IPS-18a (cell line): ENCODE results near the gene NSD1.
"Not testable (repeated sequence)": the region's sequence is repeated elsewhere in the genome, so short reads cannot be mapped to it uniquely, and the experiment has no call there.

ENCODE experiments used
- H3K27ac ChIP-seq: one replicate; pipeline ENCODE4 v1.5.1; 2013; ENCODE audit warnings: low read length
- H3K27me3 ChIP-seq: one replicate; pipeline ENCODE4 v1.6.1; 2013; ENCODE audit warnings: mild to moderate bottlenecking, low read length; ENCODE audit not compliant: control insufficient read depth, insufficient read depth
- H3K36me3 ChIP-seq: one replicate; pipeline ENCODE4 v1.6.1; 2013; ENCODE audit warnings: low read depth, low read length; ENCODE audit not compliant: control insufficient read depth
- H3K4me1 ChIP-seq: one replicate; pipeline ENCODE4 v1.6.1; 2013; ENCODE audit warnings: low read depth, low read length; ENCODE audit not compliant: control insufficient read depth
- H3K4me3 ChIP-seq: one replicate; pipeline ENCODE4 v1.5.1; 2013; ENCODE audit warnings: low read length
- H3K9ac ChIP-seq: one replicate; pipeline ENCODE4 v1.6.1; 2013; ENCODE audit warnings: mild to moderate bottlenecking, low read length, moderate library complexity
- H3K9me3 ChIP-seq: one replicate; pipeline ENCODE4 v1.6.1; 2013; ENCODE audit warnings: low read depth, low read length; ENCODE audit not compliant: control insufficient read depth

Gene NSD1

GRCh38 chr5:177169271-177169670, 35.7 kb downstream of the NSD1 start:
- Histone ChIP-seq H3K4me1 (no peaks in the 10 kb centered on the region), H3K27me3 (no peaks in the 10 kb centered on the region)

DNA sequence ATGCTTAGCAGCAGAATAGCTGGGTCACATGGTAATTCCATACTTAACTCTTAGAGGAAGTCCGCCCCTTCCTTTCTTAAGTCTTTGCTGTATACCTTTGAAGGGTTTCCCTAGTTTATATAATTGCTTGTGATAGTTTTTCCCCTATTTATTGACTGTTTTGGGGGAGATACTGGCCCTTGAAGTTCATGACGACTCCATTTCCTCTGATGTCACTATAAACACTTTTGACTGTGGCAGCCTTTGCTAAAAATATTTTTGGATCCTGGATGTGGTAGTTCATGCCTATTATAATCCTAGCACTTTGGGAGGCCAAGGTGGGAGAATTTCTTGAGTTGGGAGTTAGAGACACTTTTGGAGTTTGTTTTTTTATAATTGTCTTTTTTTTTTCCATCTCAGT, 38.4 kb downstream of the NSD1 start:
- Histone ChIP-seq H3K36me3 (peaks cover 19% of the 10 kb centered on the region), H3K27me3 (no peaks in the 10 kb centered on the region), H3K4me3 (no peak overlapping the region), H3K9ac (no peak overlapping the region), H3K4me1 (no peaks in the 10 kb centered on the region), H3K27ac (no peak overlapping the region), H3K9me3 (no peaks in the 10 kb centered on the region)

More at GRCh38 chr5:177169271-177169670, 35.7 kb downstream of the NSD1 start:
- Histone ChIP-seq H3K9ac (no peak overlapping the region), H3K4me3 (no peak overlapping the region), H3K36me3 (peaks cover 15% of the 10 kb centered on the region), H3K9me3 (no peaks in the 10 kb centered on the region), H3K27ac (no peak overlapping the region)

DNA sequence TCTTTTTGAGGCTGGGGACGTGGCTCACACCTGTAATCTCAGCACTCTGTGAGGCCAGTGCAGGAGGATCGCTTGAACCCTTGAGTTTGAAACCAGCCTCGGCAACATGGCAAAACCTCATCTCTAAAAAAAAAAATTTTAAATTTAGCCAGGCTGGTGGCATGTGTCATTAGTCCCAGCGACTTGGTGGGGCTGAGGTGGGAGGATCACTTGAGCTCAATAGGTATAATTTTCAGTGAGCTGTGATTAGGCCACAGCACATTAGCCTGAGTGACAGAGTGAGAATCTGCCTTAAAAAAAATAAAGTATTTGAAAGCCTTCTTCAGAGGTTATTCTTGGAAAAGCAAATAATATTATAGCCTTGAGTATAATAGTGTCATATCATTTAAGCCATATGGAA, 41.8 kb downstream of the NSD1 start:
- Histone ChIP-seq H3K4me3 (no peak overlapping the region), H3K4me1 (no peaks in the 10 kb centered on the region), H3K27me3 (no peaks in the 10 kb centered on the region), H3K9ac (no peak overlapping the region), H3K9me3 (no peaks in the 10 kb centered on the region), H3K27ac (no peak overlapping the region), H3K36me3 (peaks cover 16% of the 10 kb centered on the region)

DNA sequence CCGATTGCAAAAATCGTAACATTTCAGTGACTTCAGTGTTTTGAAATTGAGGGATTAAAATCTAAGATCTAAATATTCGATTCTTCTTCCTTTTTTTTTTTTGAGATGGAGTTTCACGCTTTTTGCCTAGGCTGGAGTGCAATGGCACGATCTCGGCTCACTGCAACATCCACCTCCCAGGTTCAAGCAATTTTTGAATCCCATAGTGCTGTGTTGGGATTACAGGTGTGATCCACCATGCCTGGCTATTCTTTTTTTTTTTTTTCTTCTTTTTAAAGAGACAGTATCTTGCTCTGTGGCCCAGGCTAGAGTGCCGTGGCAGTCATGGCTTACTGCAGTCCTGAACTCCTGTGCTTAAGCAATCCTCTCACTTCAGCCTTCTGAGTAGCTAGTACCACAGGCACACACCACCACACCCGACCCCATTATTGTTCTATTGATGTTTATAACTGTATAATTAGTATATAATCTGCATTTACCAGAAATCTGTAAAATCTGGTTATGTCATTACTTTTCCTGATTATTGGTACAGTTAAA, 42.7 kb downstream of the NSD1 start:
- Histone ChIP-seq H3K9me3 (no peaks in the 10 kb centered on the region), H3K4me1 (no peaks in the 10 kb centered on the region), H3K9ac (no peak overlapping the region), H3K27me3 (no peaks in the 10 kb centered on the region), H3K4me3 (no peak overlapping the region), H3K36me3 (peaks cover 15% of the 10 kb centered on the region), H3K27ac (no peak overlapping the region)

DNA sequence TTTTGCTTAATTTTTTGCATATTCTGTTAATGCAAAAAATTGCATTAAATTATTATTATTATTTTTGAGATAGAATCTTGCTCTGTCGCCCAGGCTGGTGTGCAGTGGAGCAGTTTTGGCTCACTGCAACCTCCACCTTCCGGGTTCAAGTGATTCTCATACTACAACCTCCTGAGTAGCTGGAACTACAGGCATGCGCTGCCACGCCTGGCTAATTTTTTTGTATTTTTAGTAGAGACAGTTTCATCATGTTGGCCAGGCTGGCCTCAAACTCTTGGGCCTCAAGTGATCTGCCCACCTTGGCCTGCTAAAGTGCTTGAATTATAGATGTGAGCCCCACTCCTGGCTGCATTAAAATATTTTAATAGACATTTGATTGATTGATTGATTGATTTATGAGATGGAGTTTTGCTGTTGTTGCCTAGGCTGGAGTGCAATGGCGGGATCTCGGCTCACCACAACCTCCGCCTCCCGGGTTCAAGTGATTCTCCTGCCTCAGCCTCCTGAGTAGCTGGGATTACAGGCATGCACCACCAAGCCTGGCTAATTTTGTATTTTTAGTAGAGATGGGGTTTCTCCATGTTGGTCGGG, 44.4 kb downstream of the NSD1 start:
- H3K4me1 ChIP-seq, H3K9ac ChIP-seq, H3K4me3 ChIP-seq, H3K27ac ChIP-seq, H3K9me3 ChIP-seq, H3K27me3 ChIP-seq: not testable (repeated sequence)
- H3K36me3 ChIP-seq, result peaks cover 14% of the 10 kb centered on the region

DNA sequence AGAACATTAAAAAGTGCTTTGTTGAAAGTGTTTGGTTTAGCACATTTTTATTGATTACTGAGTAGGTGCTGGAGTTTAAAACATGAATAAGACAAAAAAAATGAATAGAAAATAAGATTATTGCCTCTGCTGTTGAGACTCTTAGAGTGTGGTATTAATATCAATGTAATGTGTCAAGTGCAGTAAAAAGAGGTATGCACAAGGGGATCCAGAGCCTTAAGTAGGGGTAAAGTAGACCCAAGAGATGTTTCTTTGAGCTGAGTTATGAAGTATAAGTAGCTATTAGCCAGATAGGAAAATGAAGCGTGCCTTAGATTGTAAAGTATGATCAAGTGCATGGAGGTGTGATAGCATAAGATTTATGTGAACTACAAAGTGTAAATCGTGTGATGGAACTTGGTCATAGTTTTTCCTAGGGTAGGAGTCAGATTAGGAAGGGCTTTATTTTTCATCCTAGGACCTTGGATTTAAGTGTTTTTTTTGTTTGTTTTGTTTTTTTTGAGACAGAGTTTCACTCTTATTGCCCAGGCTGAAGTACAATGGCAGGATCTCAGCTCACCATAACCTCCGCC, 45.2 kb downstream of the NSD1 start:
- Histone ChIP-seq H3K4me3 (no peak overlapping the region), H3K9ac (no peak overlapping the region), H3K36me3 (peaks cover 14% of the 10 kb centered on the region), H3K9me3 (no peaks in the 10 kb centered on the region), H3K4me1 (no peaks in the 10 kb centered on the region), H3K27me3 (no peaks in the 10 kb centered on the region), H3K27ac (no peak overlapping the region)

DNA sequence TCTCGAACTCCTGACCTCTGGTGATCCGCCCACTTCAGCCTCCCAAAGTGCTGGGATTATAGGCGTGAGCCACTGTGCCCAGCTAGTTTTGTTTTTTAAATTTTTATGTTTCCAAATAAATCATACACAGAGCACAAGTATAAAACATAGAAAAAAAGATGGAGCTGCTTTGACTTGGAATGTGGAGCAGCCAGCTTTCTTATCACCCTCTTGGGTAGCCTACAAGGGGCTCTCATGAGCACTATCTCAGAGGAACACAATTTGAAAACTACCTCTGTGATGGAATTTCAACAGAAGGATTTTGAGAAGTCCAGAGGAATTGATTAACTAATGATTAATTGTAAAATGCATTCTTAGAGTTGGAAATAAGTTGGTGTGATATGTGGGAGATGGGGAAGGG, 45.9 kb downstream of the NSD1 start:
- Histone ChIP-seq H3K9ac (no peak overlapping the region), H3K27ac (no peak overlapping the region), H3K27me3 (no peaks in the 10 kb centered on the region), H3K36me3 (peaks cover 14% of the 10 kb centered on the region), H3K9me3 (no peaks in the 10 kb centered on the region), H3K4me3 (no peak overlapping the region), H3K4me1 (no peaks in the 10 kb centered on the region)

GRCh38 chr5:177183142-177183541, 49.6 kb downstream of the NSD1 start:
- Histone ChIP-seq H3K27me3 (no peaks in the 10 kb centered on the region), H3K36me3 (peaks cover 8% of the 10 kb centered on the region)

GRCh38 chr5:177183766-177184360, 50.3 kb downstream of the NSD1 start:
- no peak overlapping the region for H3K9ac ChIP-seq
- no peaks in the 10 kb centered on the region for H3K9me3 ChIP-seq
- no peaks in the 10 kb centered on the region for H3K27me3 ChIP-seq
- H3K27ac ChIP-seq, result no peak overlapping the region
- peaks cover 8% of the 10 kb centered on the region for H3K36me3 ChIP-seq
- H3K4me3 ChIP-seq, result no peak overlapping the region
- H3K4me1 ChIP-seq, result no peaks in the 10 kb centered on the region

More at GRCh38 chr5:177183142-177183541, 49.6 kb downstream of the NSD1 start:
- H3K9ac ChIP-seq, result no peak overlapping the region
- no peaks in the 10 kb centered on the region for H3K9me3 ChIP-seq
- no peak overlapping the region for H3K27ac ChIP-seq
- no peaks in the 10 kb centered on the region for H3K4me1 ChIP-seq
- no peak overlapping the region for H3K4me3 ChIP-seq

DNA sequence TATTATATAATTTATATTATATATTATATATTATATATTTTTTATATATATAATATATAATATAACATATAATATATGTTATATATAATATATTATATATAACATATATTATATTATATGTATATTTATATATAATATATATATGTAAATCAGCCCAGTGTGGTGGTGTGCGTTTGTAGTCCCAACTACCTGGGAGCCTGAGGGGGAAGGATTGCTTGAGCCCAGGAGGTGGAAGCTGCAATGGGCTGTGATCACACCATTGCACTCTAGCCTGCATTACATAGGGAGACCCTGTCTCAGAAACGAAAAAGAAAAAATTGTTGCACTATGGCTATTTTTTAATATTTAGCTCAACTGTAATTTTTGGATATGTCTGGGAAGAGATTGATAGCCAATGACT, 52.4 kb downstream of the NSD1 start:
- H3K27ac ChIP-seq, result no peak overlapping the region
- peaks cover 8% of the 10 kb centered on the region for H3K36me3 ChIP-seq
- no peak overlapping the region for H3K9ac ChIP-seq
- no peak overlapping the region for H3K4me3 ChIP-seq
- H3K4me1 ChIP-seq, result no peaks in the 10 kb centered on the region
- no peaks in the 10 kb centered on the region for H3K27me3 ChIP-seq
- no peaks in the 10 kb centered on the region for H3K9me3 ChIP-seq

DNA sequence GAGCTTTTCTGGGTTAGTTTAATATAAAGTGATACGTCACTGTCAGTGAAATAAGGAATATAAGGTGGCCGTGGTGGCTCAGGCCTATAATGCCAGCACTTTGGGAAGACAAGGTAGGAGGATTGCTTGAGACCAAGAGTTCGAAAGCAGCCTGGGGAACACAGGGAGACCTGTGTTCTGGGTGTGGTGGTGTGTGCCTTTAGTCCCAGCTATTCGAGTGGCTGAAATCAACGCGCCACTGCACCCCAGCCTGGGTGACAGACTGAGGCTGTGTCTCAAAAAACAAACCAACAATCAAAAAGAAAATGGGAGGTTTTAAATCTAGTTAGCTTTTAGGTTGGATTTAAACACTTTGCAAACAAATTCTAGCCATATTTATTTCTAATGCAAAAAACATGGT, 53.1 kb downstream of the NSD1 start:
- H3K4me1 ChIP-seq, result no peaks in the 10 kb centered on the region
- no peaks in the 10 kb centered on the region for H3K27me3 ChIP-seq
- peaks cover 6% of the 10 kb centered on the region for H3K36me3 ChIP-seq
- no peak overlapping the region for H3K27ac ChIP-seq
- H3K4me3 ChIP-seq, result no peak overlapping the region
- no peaks in the 10 kb centered on the region for H3K9me3 ChIP-seq
- no peak overlapping the region for H3K9ac ChIP-seq

DNA sequence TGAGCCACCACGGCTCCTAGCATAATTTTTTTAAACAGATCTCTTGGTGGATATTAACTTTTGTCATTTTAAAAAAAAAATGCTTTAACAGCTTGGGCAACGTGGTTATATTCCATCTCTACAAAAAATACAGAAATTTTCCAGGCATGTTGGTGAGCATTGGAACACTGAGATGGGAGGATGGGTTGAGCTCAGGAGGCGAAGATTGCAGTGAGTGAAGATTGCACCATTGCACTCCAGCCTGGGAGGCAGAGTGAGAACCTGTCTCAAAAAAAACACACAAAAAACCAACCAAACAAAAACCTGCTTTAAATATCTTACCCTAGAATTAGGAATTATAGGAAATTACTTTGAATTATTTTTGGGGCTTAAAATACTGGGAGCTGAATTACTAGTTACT, 55.2 kb downstream of the NSD1 start:
- H3K9ac ChIP-seq, result no peak overlapping the region
- no peaks in the 10 kb centered on the region for H3K9me3 ChIP-seq
- H3K36me3 ChIP-seq, result peaks cover 15% of the 10 kb centered on the region

More for the DNA sequence above, 55.2 kb downstream of the NSD1 start:
- Histone ChIP-seq H3K4me1 (no peaks in the 10 kb centered on the region), H3K27ac (no peak overlapping the region), H3K27me3 (no peaks in the 10 kb centered on the region), H3K4me3 (no peak overlapping the region)
